ENCODE results near the gene TSKS. TPM values are rescaled to one million over a fixed set of nuclear protein-coding genes. Genes with fewer than 3 reads are reported as not detected.

Gene TSKS
- polyA plus RNA-seq, 3 donors: 0.37 to 0.81 (median 0.51) TPM

DNA sequence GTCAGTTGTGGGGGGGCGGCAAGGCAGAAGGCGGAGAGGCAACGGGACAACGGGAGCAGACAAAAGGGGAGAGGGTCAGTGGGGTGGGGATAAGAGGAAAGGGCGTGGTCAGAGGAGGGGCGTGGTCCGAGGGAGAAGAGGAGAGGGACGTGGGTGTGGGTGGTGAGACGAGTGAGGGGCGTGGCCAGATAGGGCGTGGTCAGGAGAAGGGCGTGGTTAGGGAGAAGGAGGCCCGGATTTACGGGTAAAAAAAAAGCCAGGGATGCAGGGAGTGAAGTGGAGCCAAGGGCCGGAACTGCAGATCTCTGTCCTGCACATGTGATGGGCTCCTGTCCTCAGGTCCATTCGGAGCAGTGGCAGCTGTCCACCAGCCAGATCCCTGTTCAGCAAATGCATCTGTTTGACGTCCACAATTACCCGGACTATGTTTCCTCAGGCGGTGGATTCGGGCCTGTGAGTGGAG, 50.7 kb downstream of the TSKS start:
- Mint-ChIP-seq H3K27ac (no peak overlapping the region), H3K4me3 (no peak overlapping the region), H3K4me1 (peaks cover 9% of the 10 kb centered on the region), H3K36me3 (no peaks in the 10 kb centered on the region), H3K9me3 (peaks cover 0 to 8% (median 2%) of the 10 kb centered on the region in 7 donors), H3K27me3 (ENCODE audit: low read depth in 3 of 3) (peaks cover 0 to 11% (median 7%) of the 10 kb centered on the region in 3 donors)
- H3K27me3 ChIP-seq (ENCODE audit: control insufficient read depth in 2 of 2, insufficient read depth in 2 of 2, low read length in 2 of 2): no peaks in the 10 kb centered on the region
- H3K4me2 ChIP-seq (replicated peaks; ENCODE audit: extremely low read depth, low read length, poor library complexity, severe bottlenecking): no peak overlapping the region
- H3K4me1 ChIP-seq (ENCODE audit: control insufficient read depth in 1 of 2, insufficient read depth in 2 of 2, low read length in 2 of 2): peaks cover 2 to 3% of the 10 kb centered on the region in 2 donors
- 68% methylated on average over 16 of the region's 20 CpGs for WGBS (ENCODE audit: insufficient coverage)
- no peaks in the 10 kb centered on the region for H4K20me1 ChIP-seq (ENCODE audit: insufficient read depth, low read length)
- no peak overlapping the region for H2AFZ ChIP-seq (ENCODE audit: insufficient read depth, low read depth, low read length, poor library complexity, severe bottlenecking)
- intact Hi-C loops (cut with micrococcal nuclease): no loop called here
- no peaks in the 10 kb centered on the region for H3K36me3 ChIP-seq (replicated peaks in 1 of 2; ENCODE audit: control insufficient read depth in 1 of 2, insufficient read depth in 2 of 2, low read length in 2 of 2)
- no peak for DNase-seq
- no peaks in the 10 kb centered on the region for H3K79me2 ChIP-seq (ENCODE audit: insufficient read depth, low read length)
- no peak overlapping the region for H3K9ac ChIP-seq (ENCODE audit: insufficient read depth, low read length, poor library complexity, severe bottlenecking)
- TF ChIP-seq, protein P1, sequence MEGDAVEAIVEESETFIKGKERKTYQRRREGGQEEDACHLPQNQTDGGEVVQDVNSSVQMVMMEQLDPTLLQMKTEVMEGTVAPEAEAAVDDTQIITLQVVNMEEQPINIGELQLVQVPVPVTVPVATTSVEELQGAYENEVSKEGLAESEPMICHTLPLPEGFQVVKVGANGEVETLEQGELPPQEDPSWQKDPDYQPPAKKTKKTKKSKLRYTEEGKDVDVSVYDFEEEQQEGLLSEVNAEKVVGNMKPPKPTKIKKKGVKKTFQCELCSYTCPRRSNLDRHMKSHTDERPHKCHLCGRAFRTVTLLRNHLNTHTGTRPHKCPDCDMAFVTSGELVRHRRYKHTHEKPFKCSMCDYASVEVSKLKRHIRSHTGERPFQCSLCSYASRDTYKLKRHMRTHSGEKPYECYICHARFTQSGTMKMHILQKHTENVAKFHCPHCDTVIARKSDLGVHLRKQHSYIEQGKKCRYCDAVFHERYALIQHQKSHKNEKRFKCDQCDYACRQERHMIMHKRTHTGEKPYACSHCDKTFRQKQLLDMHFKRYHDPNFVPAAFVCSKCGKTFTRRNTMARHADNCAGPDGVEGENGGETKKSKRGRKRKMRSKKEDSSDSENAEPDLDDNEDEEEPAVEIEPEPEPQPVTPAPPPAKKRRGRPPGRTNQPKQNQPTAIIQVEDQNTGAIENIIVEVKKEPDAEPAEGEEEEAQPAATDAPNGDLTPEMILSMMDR (IDR thresholded peaks at IDR 0.05): no peak
- no peaks in the 10 kb centered on the region for H3K9me3 ChIP-seq (replicated peaks in 1 of 2; ENCODE audit: control insufficient read depth in 1 of 2, insufficient read depth in 1 of 2, low read length in 2 of 2)
- no peak overlapping the region for H3K4me3 ChIP-seq (replicated peaks in 1 of 3; ENCODE audit: low read depth in 2 of 3, low read length in 3 of 3)
- no peak overlapping the region for H3K27ac ChIP-seq (ENCODE audit: low read depth in 1 of 2, low read length in 2 of 2)

DNA sequence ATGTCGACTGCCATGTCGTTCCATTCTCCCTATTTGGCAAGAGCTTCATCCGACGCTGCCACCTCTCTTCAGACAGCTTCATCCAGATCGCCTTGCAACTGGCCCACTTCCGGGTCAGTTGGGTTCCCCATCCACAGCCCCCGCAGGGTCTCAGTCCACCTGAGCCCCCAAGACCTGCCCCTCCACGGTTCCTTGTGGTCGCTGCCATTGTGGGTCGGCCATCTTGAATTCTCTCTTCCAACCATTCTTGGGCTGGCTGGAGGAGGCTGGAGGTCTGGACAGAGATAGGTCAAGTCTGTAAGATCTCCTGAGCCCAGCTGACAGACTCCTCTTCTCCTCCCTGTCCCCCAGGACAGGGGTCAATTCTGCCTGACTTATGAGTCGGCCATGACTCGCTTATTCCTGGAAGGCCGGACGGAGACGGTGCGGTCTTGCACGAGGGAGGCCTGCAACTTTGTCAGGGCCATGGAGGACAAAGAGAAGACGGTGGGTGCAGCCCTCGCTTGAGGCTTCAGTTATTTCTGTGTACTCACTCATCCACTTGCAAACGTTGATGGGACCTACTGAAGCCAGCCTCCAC, 52.6 kb downstream of the TSKS start:
- Mint-ChIP-seq H3K4me1 (peaks cover 5% of the 10 kb centered on the region), H3K27me3 (ENCODE audit: low read depth in 3 of 3) (peaks cover 0 to 11% (median 7%) of the 10 kb centered on the region in 3 donors), H3K36me3 (no peaks in the 10 kb centered on the region), H3K4me3 (no peak overlapping the region), H3K27ac (no peak overlapping the region), H3K9me3 (peaks cover 0 to 5% (median 2%) of the 10 kb centered on the region in 7 donors)
- Histone ChIP-seq H3K27me3 (ENCODE audit: control insufficient read depth in 2 of 2, insufficient read depth in 2 of 2, low read length in 2 of 2) (no peaks in the 10 kb centered on the region), H4K20me1 (ENCODE audit: insufficient read depth, low read length) (no peaks in the 10 kb centered on the region), H3K79me2 (ENCODE audit: insufficient read depth, low read length) (no peaks in the 10 kb centered on the region), H3K9me3 (replicated peaks in 1 of 2; ENCODE audit: control insufficient read depth in 1 of 2, insufficient read depth in 1 of 2, low read length in 2 of 2) (no peaks in the 10 kb centered on the region), H3K27ac (ENCODE audit: low read depth in 1 of 2, low read length in 2 of 2) (no peak overlapping the region), H3K4me2 (replicated peaks; ENCODE audit: extremely low read depth, low read length, poor library complexity, severe bottlenecking) (no peak overlapping the region), H3K4me1 (ENCODE audit: control insufficient read depth in 1 of 2, insufficient read depth in 2 of 2, low read length in 2 of 2) (no peaks in the 10 kb centered on the region), H3K36me3 (replicated peaks in 1 of 2; ENCODE audit: control insufficient read depth in 1 of 2, insufficient read depth in 2 of 2, low read length in 2 of 2) (no peaks in the 10 kb centered on the region), H3K4me3 (replicated peaks in 1 of 3; ENCODE audit: low read depth in 2 of 3, low read length in 3 of 3) (no peak overlapping the region), H3K9ac (ENCODE audit: insufficient read depth, low read length, poor library complexity, severe bottlenecking) (no peak overlapping the region), H2AFZ (ENCODE audit: insufficient read depth, low read depth, low read length, poor library complexity, severe bottlenecking) (no peak overlapping the region)
- TF ChIP-seq, protein P1 (IDR thresholded peaks at IDR 0.05): no peak
- no peak for DNase-seq
- intact Hi-C loops (cut with micrococcal nuclease): no loop called here
- 93% methylated on average over 16 of the region's 20 CpGs for WGBS (ENCODE audit: insufficient coverage)
